Nephron (organoid): ENCODE data around the gene UVRAG.

Experiments
- H3K27ac Mint-ChIP-seq, 3 experiments: 2 replicates each; pipeline ENCODE4 v1.8.0; 2020; ENCODE audit warnings: mixed read lengths in 3 of 3, mild to moderate bottlenecking in 2 of 3, moderate library complexity in 1 of 3
- H3K27me3 Mint-ChIP-seq: 2 replicates; pipeline ENCODE4 v1.8.0; 2021; ENCODE audit warnings: low read depth, mild to moderate bottlenecking, moderate library complexity, mixed read lengths
- H3K36me3 Mint-ChIP-seq: 2 replicates; pipeline ENCODE4 v1.8.0; 2020; ENCODE audit warnings: low read depth, mixed read lengths
- H3K4me1 Mint-ChIP-seq: 2 replicates; pipeline ENCODE4 v1.8.0; 2020; ENCODE audit warnings: mixed read lengths
- H3K4me3 Mint-ChIP-seq, 3 experiments: 2 replicates each; pipeline ENCODE4 v1.8.0; 2020; ENCODE audit warnings: mild to moderate bottlenecking in 3 of 3, mixed read lengths in 3 of 3, moderate library complexity in 2 of 3
- H3K9me3 Mint-ChIP-seq: 2 replicates; pipeline ENCODE4 v1.8.0; 2020; ENCODE audit warnings: mixed read lengths
- TF ChIP-seq, protein P1 (sequence below), 3 experiments: fragments of 200-600 bp; sonication (generic); IDR thresholded peaks; one replicate each; pipeline ENCODE4 v1.5.0; 2021; ENCODE audit warnings: antibody characterized with exemption in 3 of 3; ENCODE audit not compliant: unreplicated experiment in 3 of 3

The UVRAG gene

DNA sequence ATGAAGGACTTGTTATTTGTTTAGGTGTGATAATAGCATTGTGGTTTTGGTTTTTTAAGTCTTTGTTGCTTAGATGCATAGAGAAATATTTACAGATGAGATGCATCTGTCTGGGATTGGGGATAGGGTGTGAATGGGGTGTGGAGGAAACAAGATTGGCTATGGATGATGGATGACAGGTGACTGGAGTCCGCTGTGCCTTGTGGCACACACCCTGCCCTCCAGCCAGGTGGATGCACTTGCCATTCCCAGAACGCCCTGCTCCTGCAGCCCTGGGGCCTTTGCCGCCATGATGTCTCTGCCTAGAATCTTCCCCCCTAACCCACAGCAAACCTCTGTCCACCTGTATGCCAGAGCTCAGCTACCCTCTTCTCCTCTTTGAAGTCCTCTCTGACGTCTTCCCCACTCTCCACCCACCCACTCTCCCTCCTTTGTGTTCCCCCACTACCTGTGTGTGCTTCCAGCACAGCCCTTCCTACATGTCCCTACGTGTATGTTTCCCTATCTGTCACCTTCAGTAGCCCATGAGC lies 336.6 kb downstream of the UVRAG start:
- Mint-ChIP-seq H3K4me1 (peaks cover 38% of the 10 kb centered on the region), H3K27me3 (peaks cover 50% of the 10 kb centered on the region), H3K4me3 (peak overlapping the region in 2 of 3 experiments; percentile 30 to 35), H3K27ac (peak overlapping the region in 1 of 3 experiments; percentile 33), H3K36me3 (no peaks in the 10 kb centered on the region), H3K9me3 (no peaks in the 10 kb centered on the region)
- TF ChIP-seq, protein P1, sequence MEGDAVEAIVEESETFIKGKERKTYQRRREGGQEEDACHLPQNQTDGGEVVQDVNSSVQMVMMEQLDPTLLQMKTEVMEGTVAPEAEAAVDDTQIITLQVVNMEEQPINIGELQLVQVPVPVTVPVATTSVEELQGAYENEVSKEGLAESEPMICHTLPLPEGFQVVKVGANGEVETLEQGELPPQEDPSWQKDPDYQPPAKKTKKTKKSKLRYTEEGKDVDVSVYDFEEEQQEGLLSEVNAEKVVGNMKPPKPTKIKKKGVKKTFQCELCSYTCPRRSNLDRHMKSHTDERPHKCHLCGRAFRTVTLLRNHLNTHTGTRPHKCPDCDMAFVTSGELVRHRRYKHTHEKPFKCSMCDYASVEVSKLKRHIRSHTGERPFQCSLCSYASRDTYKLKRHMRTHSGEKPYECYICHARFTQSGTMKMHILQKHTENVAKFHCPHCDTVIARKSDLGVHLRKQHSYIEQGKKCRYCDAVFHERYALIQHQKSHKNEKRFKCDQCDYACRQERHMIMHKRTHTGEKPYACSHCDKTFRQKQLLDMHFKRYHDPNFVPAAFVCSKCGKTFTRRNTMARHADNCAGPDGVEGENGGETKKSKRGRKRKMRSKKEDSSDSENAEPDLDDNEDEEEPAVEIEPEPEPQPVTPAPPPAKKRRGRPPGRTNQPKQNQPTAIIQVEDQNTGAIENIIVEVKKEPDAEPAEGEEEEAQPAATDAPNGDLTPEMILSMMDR (IDR thresholded peaks at IDR 0.05; ENCODE audit: unreplicated experiment in 3 of 3): no peak

DNA sequence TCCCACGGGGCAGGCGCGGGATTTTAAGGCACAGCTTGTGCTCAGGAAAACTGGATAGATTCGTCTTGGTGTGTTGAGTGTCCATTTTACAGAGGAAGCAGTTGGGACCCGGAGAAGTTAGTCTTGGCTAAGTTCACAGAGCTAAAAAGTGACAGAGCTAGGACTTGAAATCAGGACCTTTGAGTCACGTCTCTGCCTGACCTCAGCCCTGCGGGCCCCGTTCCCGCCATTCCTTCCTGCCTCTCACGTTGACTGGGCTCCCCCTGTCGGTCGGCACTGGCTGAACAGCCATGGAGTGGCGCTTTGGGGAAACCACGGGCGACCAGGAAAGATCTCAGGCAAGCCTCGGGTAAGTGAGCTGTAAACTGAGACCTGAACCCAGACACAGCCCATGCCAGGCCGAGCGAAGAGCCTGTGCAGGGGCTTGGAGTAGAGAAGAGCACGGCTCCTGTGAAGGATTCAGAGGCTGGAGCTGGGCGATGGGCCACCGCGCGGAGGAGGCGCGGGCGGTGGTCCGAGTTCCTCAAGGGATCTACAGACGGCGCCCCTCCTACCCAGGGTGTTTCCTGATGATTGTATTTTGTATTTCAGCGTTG lies 337.2 kb downstream of the UVRAG start:
- H3K27ac Mint-ChIP-seq: peak overlapping the region in 1 of 3 experiments; percentile 62
- H3K4me1 Mint-ChIP-seq: peaks cover 40% of the 10 kb centered on the region
- no peaks in the 10 kb centered on the region for H3K36me3 Mint-ChIP-seq
- H3K9me3 Mint-ChIP-seq: no peaks in the 10 kb centered on the region
- H3K4me3 Mint-ChIP-seq: peak overlapping the region; percentile 33 to 75 (median 69)
- peaks cover 53% of the 10 kb centered on the region for H3K27me3 Mint-ChIP-seq
- TF ChIP-seq, protein P1 (IDR thresholded peaks at IDR 0.05; ENCODE audit: unreplicated experiment in 3 of 3): peak; percentile 77 to 85 (median 83)

DNA sequence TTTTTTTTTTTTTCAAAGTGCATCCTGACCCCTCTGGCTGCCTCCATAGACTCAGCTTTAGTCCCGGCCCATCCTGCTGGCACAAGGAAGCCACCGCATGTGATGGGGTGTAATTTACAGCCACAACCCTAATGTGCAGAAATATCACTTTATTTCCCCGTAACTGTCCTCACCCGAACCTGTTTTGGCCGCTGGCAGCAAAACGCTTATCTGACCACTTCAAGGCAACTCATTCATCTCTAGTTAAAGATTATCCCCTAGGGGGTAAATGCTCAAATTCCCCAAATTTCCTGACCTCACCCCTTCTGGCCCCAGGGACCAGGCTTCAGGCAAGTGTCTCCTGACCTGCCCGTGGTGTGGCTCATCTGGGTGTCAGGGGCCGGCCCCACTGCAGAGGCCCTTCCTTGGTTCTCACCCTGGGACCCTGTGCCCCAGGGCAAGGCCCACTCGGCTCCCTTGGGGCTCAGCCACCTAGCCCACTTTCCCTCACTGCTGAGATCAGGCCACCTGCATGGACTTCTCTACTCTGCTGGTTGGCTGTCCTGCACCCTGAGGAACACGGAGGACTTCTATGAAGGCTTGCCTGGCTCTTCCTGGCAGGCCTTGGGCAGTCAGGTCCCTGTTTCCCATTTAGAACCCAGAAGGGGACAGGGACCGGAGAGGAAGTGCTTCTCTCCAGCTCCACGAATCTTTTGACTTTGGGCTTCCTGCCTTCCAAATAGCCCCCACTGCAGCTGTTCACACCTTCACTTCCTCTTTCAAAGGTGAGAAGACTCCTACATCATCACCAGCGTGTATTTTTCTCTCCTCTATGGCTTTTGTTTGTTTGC lies 337.9 kb downstream of the UVRAG start:
- peaks cover 56% of the 10 kb centered on the region for H3K27me3 Mint-ChIP-seq
- H3K9me3 Mint-ChIP-seq: no peaks in the 10 kb centered on the region
- H3K4me1 Mint-ChIP-seq: peaks cover 48% of the 10 kb centered on the region
- peak overlapping the region in 2 of 3 experiments; percentile 26 to 62 for H3K27ac Mint-ChIP-seq
- H3K36me3 Mint-ChIP-seq: no peaks in the 10 kb centered on the region
- H3K4me3 Mint-ChIP-seq: peak overlapping the region; percentile 33 to 75 (median 69)
- TF ChIP-seq, protein P1 (IDR thresholded peaks at IDR 0.05; ENCODE audit: unreplicated experiment in 3 of 3): no peak

DNA sequence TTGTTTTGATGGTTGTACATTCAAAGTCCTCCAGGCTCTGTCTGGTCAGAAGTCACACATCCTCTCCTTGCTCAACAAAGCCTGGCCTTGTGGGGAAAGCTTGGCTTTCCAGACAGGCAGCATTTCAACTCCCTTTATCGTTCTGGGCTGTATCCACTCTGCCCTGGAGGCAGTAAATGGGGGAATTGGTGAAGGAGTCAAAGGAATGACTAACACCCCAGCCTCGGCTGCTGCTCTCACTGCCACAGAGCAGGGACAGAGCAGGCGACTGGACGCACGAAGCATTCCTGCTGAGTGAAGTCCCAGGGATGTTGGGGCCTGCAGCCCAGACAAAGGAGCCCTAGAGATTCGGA lies 338.5 kb downstream of the UVRAG start:
- H3K36me3 Mint-ChIP-seq: no peaks in the 10 kb centered on the region
- H3K4me3 Mint-ChIP-seq: peak overlapping the region in 1 of 3 experiments; percentile 27
- TF ChIP-seq, protein P1 (IDR thresholded peaks at IDR 0.05; ENCODE audit: unreplicated experiment in 3 of 3): no peak
- peaks cover 50% of the 10 kb centered on the region for H3K4me1 Mint-ChIP-seq
- H3K27me3 Mint-ChIP-seq: peaks cover 62% of the 10 kb centered on the region
- no peaks in the 10 kb centered on the region for H3K9me3 Mint-ChIP-seq
- peak overlapping the region in 2 of 3 experiments; percentile 26 to 28 for H3K27ac Mint-ChIP-seq

DNA sequence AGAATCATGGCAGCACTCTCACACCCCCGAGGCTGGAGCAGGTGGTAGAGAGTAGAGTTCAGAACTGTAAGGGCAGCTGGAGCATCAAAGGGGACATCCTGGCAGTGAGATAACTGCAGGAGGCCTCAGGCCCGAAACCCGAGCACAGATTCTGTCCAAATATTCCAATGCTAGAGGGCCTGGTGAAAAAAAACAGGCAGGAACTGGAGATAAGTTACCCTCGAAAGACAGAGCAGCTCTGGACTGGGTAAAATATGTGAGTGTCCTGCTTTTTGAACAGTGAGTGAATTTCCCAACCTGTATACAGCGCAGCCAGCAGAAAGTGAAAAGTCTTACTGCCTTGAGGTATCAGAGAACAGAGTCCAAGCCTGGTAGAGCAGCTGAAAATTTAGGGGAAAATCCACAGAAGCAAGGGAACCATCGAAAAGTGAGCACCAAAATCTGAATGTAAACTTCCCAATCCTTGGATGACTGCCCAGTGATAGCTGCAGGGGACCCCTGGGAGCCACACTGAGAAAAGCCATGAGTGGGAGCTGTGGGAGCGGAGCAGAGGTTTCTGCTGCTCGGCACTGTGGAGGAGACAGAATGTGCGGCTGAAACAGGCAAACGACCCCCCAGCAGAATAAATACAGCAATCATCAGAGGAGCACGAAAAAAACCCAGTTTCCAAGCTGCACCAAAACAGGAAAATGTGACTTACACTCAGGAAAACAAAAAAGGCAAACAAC lies 340.7 kb downstream of the UVRAG start:
- no peaks in the 10 kb centered on the region for H3K9me3 Mint-ChIP-seq
- peaks cover 60% of the 10 kb centered on the region for H3K27me3 Mint-ChIP-seq
- peak overlapping the region; percentile 70 to 87 (median 80) for H3K27ac Mint-ChIP-seq
- no peaks in the 10 kb centered on the region for H3K36me3 Mint-ChIP-seq
- TF ChIP-seq, protein P1 (IDR thresholded peaks at IDR 0.05; ENCODE audit: unreplicated experiment in 3 of 3): no peak
- peaks cover 58% of the 10 kb centered on the region for H3K4me1 Mint-ChIP-seq
- no peak overlapping the region for H3K4me3 Mint-ChIP-seq
